Measurements from ENCODE around the gene SLC9C2.
"Not testable (repeated sequence)": the region's sequence is repeated elsewhere in the genome, so short reads cannot be mapped to it uniquely, and the experiment has no call there.

SLC9C2 gene

GRCh38 chr1:173603056-173603591 lies at the start of gene SLC9C2:
SLC9C2 (minus strand) TSS chr1:173603072; CDS start chr1:173601776, 1,296 bp downstream.
- no peak within 1 kb of the TSS for H3K4me3 ChIP-seq (ENCODE audit: low read depth, low read length)
- CTCF ChIA-PET = no interaction called here
- no peak for DNase-seq (ENCODE audit: low read depth, low spot score)
- TF ChIP-seq CTCF (IDR thresholded peaks at IDR 0.05; ENCODE audit: insufficient read depth, low read length, missing control alignments) = no peak
- POLR2A ChIA-PET = interaction anchor here (0.6 kb wide), 1 partner anchor 359 kb away, joined by 3 read pairs; no protein-coding TSS in a partner anchor

DNA sequence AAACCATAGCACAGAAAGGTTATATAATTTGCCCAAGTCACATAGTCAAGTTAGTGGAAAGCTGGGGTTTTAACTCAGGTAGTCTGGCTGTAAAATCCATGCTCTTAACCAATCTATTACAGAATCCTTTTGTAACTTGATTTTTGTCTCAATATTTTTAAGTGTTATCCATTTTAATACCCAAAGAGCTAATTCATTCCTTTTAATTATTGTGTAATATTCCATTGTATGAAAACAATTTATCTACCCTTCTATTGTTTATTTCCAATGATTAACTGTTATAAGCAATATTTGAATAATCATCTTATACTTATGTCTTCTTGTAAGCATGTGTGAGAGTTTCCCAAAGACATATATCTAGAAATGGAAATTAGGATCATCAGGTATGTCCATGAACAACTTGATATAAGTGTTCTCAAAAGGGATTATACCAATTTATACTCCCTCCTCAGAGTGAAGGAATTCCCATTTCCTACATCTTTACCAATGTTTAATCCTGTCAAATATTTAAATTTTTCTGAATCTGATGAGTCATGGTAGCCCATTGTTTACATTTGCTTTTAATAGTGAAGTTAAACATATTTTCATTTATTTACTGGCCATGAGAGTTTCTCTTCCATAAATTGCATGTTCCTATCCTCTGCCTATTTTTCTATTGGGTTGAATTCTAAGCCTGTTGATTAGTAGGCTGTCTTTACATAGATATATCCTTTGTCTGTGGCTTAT lies 46.2 kb upstream of the SLC9C2 start:
- ChIA-PET CTCF (no interaction called here), POLR2A (no interaction called here)

DNA sequence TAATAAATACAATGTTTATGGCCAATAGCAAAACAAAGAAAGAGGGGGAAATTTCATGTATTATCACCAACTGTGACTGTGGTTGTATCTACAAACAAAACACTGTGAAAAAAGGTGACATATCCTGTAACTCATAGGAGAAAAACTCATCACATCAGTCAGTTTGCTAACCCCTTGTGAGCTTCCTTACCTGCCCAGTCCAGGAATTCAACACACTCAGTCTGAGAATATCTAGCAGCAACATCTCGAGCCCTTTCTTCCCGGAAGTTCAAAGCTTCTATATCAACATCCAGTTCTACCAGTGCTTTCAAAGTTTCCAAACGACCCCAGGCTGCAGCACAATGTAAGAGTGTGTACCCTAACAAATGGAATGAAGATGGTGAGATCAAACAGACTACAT lies 43.8 kb upstream of the SLC9C2 start:
- no peak overlapping the region for H3K4me3 ChIP-seq (ENCODE audit: low read depth, low read length)
- CTCF ChIA-PET = no interaction called here
- no peak for DNase-seq (ENCODE audit: low read depth, low spot score)
- POLR2A ChIA-PET = no interaction called here
- no peak for TF ChIP-seq CTCF (IDR thresholded peaks at IDR 0.05; ENCODE audit: insufficient read depth, low read length, missing control alignments)

More for the DNA sequence above, 46.2 kb upstream of the SLC9C2 start:
- DNase-seq (ENCODE audit: low read depth, low spot score) = no peak
- no peak overlapping the region for H3K4me3 ChIP-seq (ENCODE audit: low read depth, low read length)
- TF ChIP-seq CTCF (IDR thresholded peaks at IDR 0.05; ENCODE audit: insufficient read depth, low read length, missing control alignments) = no peak

DNA sequence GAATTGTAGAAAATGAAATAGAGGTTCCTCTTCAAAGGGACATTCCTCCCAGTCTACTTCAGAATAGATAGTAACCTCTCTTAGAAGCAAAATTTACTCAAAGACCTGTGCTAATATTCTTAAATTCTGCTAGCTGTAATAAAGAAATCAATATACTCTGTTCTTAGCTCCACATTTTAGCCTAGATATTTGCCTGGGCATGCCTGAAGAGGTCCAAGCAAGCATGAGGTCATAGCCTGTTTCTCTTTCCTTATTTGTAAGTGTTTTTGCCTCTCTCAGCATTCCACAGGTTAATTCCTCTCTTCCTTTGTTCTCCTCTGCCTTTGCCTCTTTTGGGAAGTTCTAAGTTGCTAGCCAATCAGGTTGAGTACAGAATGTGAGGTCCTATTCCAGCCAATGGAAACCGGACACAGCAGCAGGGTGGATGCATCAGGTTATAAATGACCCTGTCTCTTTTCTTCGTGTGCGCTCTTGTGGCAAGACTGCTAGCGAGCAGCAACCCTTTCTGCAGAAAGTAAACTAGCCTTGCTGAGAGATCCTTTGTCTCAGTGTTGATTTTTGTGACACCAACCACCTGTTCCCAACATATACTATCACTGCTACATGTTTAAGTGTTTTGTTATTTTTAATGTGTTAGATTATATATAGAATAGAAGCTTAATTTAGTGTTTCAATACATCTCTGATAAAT lies 39.7 kb upstream of the SLC9C2 start:
- DNase-seq (ENCODE audit: low read depth, low spot score); POLR2A ChIA-PET; CTCF ChIA-PET; H3K4me3 ChIP-seq (ENCODE audit: low read depth, low read length): not testable (repeated sequence)

DNA sequence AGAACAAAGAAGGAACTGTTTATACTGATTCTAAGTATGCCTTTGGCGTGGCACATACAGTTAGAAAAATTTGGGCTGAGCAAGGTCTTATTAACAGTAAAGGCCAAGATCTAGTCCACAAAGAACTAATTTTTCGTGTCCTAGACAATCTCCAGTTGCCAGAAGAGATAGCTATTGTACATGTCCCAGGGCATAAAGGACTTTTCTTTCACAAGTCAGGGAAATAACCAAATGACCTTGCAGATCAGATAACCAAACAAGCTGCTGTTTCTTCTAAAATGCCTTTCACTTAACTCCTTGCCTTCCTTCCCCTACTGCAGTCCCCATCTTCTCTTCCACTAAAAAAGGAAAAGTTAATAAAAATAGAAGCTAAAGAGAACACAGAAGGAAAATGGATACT lies 36.2 kb upstream of the SLC9C2 start:
- ChIA-PET CTCF (no interaction called here), POLR2A (no interaction called here)

More for the DNA sequence above, 36.2 kb upstream of the SLC9C2 start:
- no peak for TF ChIP-seq CTCF (IDR thresholded peaks at IDR 0.05; ENCODE audit: insufficient read depth, low read length, missing control alignments)
- no peak for DNase-seq (ENCODE audit: low read depth, low spot score)
- H3K4me3 ChIP-seq (ENCODE audit: low read depth, low read length) = no peak overlapping the region
